NOMO-1 (cell line): ENCODE results near the gene VPS35L.
"Not testable (repeated sequence)": the region's sequence is repeated elsewhere in the genome, so short reads cannot be mapped to it uniquely, and the experiment has no call there.

Source experiments
- DNase-seq, 2 experiments: peaks; one replicate each; lab custom pipeline; 2025; ENCODE audit not compliant: unreplicated experiment in 2 of 2; lab: John Stamatoyannopoulos, UW

Gene VPS35L

GRCh38 chr16:19708296-19709205, 153.0 kb downstream of the VPS35L start:
- DNase-seq, result no peak

DNA sequence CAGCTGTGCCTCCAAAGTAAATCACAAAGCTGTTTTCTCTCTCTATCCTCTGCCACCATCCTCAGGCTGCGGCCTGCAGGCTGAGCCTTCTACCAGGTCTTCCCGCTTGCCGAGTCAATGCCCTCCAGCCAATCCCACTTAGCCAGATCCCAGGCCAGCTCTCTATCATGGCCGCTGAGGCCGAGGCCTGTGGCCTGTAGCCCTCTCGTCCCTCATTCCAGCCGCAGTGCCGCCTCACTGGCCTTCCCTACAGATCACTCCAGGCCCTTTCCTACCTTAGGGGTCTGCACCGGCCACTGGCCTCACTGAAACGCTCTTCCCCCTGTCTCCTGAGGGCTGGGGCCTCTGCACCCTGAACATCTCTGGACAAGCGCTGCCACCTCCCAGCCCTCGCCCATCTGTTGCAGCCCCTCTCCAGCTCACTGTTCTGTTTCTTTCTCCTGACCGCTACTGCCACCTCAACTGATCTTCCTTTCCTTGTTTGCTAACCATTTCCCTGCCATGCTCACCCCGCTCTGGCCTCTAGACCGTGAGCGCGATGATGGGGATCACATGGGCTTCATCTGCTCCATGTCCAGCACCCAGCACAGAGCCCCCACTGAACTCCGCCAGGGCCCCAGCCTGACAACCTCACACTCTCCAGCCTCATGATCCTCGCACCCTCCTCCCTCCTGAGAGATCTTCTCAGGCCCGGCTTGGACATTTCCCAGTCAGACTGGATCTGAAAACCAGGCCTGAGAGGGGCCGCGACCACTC, 154.1 kb downstream of the VPS35L start:
- DNase-seq, result no peak

DNA sequence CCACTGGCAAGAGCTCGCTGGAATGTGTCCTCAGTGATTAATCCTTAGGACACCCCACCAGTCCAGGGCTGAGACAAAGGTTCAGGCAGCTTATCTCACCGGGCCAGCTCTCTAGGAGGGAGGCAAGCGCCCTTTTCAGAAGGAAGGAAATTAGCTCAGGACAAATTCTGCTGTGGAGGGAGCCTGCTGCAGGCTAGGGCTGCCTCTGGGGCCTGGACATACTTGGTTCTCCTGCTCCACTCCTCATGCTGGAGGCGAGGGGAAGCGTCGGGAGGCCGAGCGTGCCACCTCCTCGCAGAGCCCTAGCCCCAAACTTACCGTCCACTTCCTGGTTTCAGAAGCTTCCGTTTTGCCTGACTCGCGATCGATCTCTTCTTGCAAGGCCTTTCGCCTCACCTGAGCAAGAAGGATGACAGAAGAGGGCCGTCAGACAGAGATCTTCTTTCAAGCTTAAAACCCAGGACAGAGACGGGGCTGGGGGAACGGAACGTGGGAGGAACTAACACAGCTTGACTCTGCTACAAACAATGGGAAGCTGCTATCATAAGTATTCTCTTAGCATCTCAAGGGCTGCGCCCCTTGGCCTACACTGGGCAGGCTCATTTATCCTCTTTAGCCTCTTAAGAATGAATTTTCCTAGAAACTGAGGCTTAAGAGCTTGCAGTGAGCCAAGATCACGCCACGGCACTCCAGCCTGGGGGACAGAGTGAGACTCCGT, 154.8 kb downstream of the VPS35L start:
- DNase-seq, result no peak

- DNase-seq, result no peak
Observed at GRCh38 chr16:19710991-19711545, 155.6 kb downstream of the VPS35L start.

DNA sequence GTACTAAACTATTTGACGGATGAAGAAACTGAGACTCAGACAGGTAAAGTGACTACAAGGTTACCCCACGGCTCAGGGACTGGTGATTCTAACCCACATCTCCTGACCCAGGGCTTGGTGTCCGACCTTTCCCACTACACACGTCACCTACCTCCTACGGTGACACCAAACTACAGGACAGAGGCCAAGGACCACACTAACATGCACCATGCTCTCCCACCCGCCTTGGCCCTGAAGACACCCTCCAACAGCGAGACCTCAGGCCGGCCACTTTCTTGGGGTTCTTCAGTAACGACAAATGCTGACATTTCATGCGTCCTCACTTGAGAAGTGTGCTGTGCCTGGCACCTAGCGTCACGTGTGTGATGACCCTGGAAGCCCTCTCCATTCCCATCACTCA, 156.1 kb downstream of the VPS35L start:
- no peak for DNase-seq

GRCh38 chr16:19712418-19713058, 157.0 kb downstream of the VPS35L start:
- DNase-seq, result no peak

DNA sequence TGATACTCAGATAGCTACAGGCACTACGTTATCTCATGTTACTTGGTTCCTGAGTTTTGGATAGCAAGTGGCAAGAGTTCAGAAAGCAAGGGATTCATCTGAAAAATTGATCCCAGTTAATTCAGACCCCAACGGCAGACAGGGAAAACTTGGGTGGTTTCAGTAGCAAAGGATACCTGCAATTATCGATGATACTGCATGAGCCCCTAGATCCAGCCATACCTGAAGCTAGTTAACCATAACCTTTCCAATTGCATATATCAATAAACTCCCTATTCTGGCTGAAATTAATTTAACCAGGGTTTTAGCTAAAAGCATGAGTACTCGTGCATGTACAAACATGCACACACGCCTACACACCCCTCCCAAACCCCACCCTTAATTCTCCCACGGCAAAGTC, 158.2 kb downstream of the VPS35L start:
- DNase-seq, result no peak

DNA sequence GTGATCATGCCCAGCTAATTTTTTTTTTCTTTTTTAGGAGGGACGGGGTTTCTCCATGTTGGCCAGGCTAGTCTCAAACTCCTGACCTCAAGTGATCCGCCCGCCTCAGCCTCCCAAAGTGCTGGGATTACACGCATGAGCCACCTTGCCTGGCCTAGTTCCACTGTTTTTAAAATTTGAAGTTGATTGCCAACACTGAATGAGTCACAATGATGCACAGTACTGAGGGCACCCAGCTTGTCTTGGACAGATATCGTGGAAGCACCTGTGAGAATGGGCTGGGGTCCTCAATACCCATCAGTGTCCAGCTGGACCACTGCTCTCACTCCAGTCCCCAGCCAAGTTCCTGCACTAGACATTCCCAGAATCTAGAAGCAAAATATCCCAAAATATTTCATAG, 160.1 kb downstream of the VPS35L start:
- no peak for DNase-seq

- DNase-seq, result no peak
Observed at GRCh38 chr16:19716183-19716582, 160.7 kb downstream of the VPS35L start.

DNA sequence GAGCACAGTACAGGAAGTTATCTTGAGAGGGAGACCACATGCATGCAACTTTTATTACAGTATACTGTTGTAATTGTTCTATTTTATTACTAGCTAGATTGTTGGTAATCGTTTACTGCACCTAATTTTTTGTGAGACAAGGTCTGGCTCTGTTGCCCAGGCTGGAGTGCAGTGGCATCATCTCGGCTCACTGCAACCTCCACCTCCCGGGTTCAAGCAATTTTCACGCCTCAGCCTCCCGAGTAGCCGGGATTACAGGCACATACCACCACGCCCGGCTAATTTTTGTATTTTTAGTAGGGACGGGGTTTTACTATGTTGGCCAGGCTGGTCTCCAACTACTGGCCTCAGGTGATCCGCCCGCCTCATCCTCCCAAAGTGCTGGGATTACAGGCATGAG, 161.2 kb downstream of the VPS35L start:
- DNase-seq, result not testable (repeated sequence)

- DNase-seq, result peak in 1 of 2 experiments; percentile 8
Observed at GRCh38 chr16:19717314-19717713, 161.8 kb downstream of the VPS35L start.

DNA sequence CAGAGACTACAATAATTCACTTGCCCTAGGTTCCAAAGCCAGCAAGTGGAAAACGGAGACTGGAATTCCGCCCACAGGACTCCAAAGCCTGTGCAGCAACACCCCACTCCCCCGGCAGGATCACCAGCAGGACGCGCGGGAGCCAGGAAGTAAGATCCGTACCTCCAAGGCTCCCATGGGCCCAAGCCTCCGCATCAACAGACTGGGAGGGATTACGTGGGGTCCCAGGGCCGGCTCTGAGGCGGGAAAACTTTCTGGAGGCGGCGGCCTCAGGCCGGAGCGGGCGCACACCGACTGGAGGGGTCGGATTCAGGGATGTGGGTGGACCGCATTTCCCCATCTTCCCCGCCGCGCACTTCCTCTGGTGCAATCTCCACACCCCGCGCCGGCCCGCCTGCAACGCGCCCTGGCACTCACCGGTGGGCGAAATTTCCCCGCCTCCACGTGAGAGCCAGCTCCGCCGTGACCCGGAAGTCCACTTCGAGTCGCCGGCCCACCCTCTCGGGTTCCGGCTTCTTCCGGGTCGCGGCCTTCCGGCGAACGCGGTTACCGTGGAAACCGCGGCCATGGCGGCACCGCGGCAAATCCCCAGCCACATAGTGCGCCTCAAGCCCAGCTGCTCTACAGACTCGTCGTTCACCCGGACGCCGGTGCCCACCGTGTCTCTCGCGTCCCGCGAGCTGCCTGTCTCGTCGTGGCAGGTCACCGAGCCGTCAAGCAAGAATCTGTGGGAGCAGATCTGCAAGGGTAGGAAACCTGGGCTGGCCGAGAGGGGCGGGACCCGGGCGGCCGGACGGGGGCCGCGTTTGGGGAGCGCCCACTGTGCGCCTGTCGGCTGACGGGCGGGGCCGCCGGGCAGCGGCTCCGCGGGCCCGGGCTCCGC, 162.5 kb downstream of the VPS35L start, which contains the start of the genes IQCK and KNOP1:
IQCK (plus strand) TSS at position 531 of the 883 bp plus-strand sequence; CDS start at position 567, 36 bp downstream.
KNOP1 (minus strand) TSS at position 487 of the 883 bp plus-strand sequence. CDS start 3,192 bp downstream, outside the sequence.
- peak; percentile 82 to 86 for DNase-seq

DNA sequence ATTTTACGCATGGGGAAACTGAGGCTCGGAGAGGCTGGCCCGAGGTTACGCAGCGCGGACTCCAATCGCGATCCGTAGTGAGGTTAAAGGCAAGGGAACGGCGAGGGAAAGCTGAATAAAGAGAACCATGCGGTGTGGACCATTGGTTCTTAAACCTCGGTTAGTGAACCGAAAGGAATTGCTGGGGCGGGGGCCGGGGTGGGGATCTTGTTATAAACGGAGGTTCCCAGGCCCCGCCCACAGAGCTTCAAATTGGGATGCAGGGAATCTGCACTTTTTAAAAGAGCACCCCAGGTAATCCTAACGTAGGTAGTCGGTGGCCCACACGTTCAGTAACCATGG, 163.1 kb downstream of the VPS35L start:
- DNase-seq, result peak in 1 of 2 experiments; percentile 16

GRCh38 chr16:19722269-19722952, 166.9 kb downstream of the VPS35L start:
- no peak for DNase-seq

DNA sequence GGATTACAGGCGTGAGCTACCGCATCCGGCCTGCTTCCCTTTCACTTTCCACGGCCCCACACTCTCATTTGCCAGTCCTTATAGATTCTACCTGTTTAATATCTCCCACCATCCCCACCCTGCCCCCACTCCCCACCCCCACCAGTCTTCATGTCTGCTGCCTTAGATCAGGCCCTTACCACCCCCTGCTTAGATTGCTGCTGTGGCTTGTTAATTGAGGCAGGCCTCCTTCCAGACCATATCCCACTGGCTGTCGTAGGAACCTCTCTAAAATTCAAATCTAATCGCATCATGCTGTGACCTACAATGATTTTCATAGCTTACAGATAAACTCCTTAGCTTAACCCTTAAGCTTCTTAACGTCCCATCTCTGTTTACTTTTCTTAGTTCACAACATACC, 167.5 kb downstream of the VPS35L start:
- no peak for DNase-seq

DNA sequence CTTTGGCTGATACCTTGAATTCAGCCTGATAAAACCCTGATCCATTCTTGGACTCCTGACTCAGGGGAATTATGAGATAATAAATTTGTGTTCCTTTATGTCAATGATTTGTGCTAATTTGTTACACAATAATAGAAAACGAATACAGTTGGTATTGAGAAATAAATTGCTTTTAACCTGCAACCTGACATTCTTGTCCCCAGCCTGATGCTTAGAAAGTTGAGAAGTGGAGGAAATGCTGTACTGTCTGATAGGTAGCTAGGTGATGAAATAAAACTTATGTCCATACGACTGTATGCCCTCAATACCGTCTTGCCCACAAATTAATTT, 173.1 kb downstream of the VPS35L start:
- no peak for DNase-seq

DNA sequence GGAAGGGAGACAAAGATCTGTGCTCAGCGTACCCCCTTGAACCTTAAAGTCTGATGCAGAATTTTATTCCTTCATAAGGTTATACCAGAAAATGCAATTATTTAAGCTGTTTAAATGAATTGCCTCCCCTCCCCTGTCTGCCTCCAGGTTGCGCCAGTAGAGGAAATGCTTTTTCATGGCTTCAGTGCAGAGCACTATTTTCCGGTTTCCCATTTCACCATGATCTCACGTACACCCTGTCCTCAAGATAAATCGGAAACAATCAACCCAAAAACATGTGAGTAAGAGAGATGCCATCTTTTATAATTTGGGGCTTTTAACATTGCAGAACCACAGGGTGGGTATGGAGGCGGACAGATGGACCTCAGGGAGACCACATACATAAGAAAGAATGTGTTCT, 178.0 kb downstream of the VPS35L start:
- DNase-seq, result no peak

- DNase-seq, result no peak
Observed at GRCh38 chr16:19735074-19735867, 179.8 kb downstream of the VPS35L start.
